Lower leg skin (tissue), 3 donors: ENCODE data around the gene HDLBP.

Experiments
- CTCF ChIP-seq, 3 donors: fragments of 450-650 bp; IDR thresholded peaks; one replicate each; pipeline ENCODE4 v1.5.1; 2016; ENCODE audit warnings: antibody characterized with exemption in 3 of 3, mild to moderate bottlenecking in 3 of 3, moderate library complexity in 2 of 3
- POLR2A ChIP-seq, 2 donors: fragments of 450-650 bp; IDR thresholded peaks; one replicate each; pipeline ENCODE4 v1.6.1; 2016 to 2017; ENCODE audit warnings: antibody characterized with exemption in 2 of 2, mild to moderate bottlenecking in 1 of 2, moderate library complexity in 1 of 2

- TF ChIP-seq CTCF (IDR thresholded peaks at IDR 0.05) = no peak
- no peak for TF ChIP-seq POLR2A (IDR thresholded peaks at IDR 0.05)
Measured at GRCh38 chr2:241182126-241182525, 133.3 kb downstream of the HDLBP start.
